ENCODE results near the gene MRAS. TPM values are rescaled to one million over a fixed set of nuclear protein-coding genes. Genes with fewer than 3 reads are reported as not detected.

Gene MRAS
- total and polyA plus RNA-seq, 2 experiments from 2014 or later, result 16.5 to 17.9 TPM

- Histone ChIP-seq H3K27ac (no peak overlapping the region), H3K4me1 (ENCODE audit: insufficient read depth) (peaks cover 6% of the 10 kb centered on the region), H2AFZ (no peak overlapping the region)
Measured at GRCh38 chr3:138326866-138327595, 21.3 kb upstream of the MRAS start.

GRCh38 chr3:138327831-138328230 lies 20.5 kb upstream of the MRAS start:
- H3K27ac ChIP-seq, result no peak overlapping the region
- H3K4me1 ChIP-seq (ENCODE audit: insufficient read depth), result peaks cover 6% of the 10 kb centered on the region
- no peak overlapping the region for H3K4me3 ChIP-seq
- no peaks in the 10 kb centered on the region for H3K9me2 ChIP-seq (replicated peaks; ENCODE audit: insufficient read depth)
- TF ChIP-seq CTCF (IDR thresholded peaks at IDR 0.05; ENCODE audit: poor library complexity) (no peak), EZH2 (IDR thresholded peaks at IDR 0.05; ENCODE audit: borderline replicate concordance) (no peak), EZH2phosphoT487 (IDR thresholded peaks at IDR 0.05; ENCODE audit: low read depth, severe bottlenecking, unreplicated experiment) (no peak)
- H3K27me3 ChIP-seq, result no peaks in the 10 kb centered on the region
- no peaks in the 10 kb centered on the region for H4K20me1 ChIP-seq (ENCODE audit: insufficient read depth, poor library complexity, severe bottlenecking)
- DNase-seq (ENCODE audit: low spot score), result no peak
- no peaks in the 10 kb centered on the region for H3K79me2 ChIP-seq
- H3K36me3 ChIP-seq (replicated peaks; ENCODE audit: insufficient read depth, low read depth), result no peaks in the 10 kb centered on the region
- no peaks in the 10 kb centered on the region for H3K9me3 ChIP-seq (ENCODE audit: low read depth)
- H3K4me2 ChIP-seq, result no peak overlapping the region
- WGBS (ENCODE audit: low lambda C conversion rate, missing lambda C conversion rate), result 70% methylated on average over 4 of the region's 4 CpGs
- H2AFZ ChIP-seq, result no peak overlapping the region

More at GRCh38 chr3:138326866-138327595, 21.3 kb upstream of the MRAS start:
- no peaks in the 10 kb centered on the region for H3K36me3 ChIP-seq (replicated peaks; ENCODE audit: insufficient read depth, low read depth)
- TF ChIP-seq CTCF (IDR thresholded peaks at IDR 0.05; ENCODE audit: poor library complexity) (no peak), EZH2phosphoT487 (IDR thresholded peaks at IDR 0.05; ENCODE audit: low read depth, severe bottlenecking, unreplicated experiment) (no peak), EZH2 (IDR thresholded peaks at IDR 0.05; ENCODE audit: borderline replicate concordance) (no peak)
- no peaks in the 10 kb centered on the region for H3K79me2 ChIP-seq
- H3K27me3 ChIP-seq, result no peaks in the 10 kb centered on the region
- H3K4me3 ChIP-seq, result no peak overlapping the region
- 89% methylated on average over 12 of the region's 12 CpGs for WGBS (ENCODE audit: low lambda C conversion rate, missing lambda C conversion rate)
- H3K9me2 ChIP-seq (replicated peaks; ENCODE audit: insufficient read depth), result no peaks in the 10 kb centered on the region
- no peaks in the 10 kb centered on the region for H4K20me1 ChIP-seq (ENCODE audit: insufficient read depth, poor library complexity, severe bottlenecking)
- no peak overlapping the region for H3K4me2 ChIP-seq
- DNase-seq (ENCODE audit: low spot score), result no peak
- H3K9me3 ChIP-seq (ENCODE audit: low read depth), result no peaks in the 10 kb centered on the region

GRCh38 chr3:138328341-138328740 lies 20.0 kb upstream of the MRAS start:
- Histone ChIP-seq H3K9me3 (ENCODE audit: low read depth) (no peaks in the 10 kb centered on the region), H3K27ac (no peak overlapping the region), H3K4me2 (peak overlapping the region; percentile 97), H3K9me2 (replicated peaks; ENCODE audit: insufficient read depth) (no peaks in the 10 kb centered on the region), H4K20me1 (ENCODE audit: insufficient read depth, poor library complexity, severe bottlenecking) (no peaks in the 10 kb centered on the region), H3K36me3 (replicated peaks; ENCODE audit: insufficient read depth, low read depth) (no peaks in the 10 kb centered on the region), H3K4me1 (ENCODE audit: insufficient read depth) (peaks cover 6% of the 10 kb centered on the region), H3K79me2 (no peaks in the 10 kb centered on the region), H3K4me3 (no peak overlapping the region), H3K27me3 (no peaks in the 10 kb centered on the region), H2AFZ (no peak overlapping the region)
- TF ChIP-seq EZH2 (IDR thresholded peaks at IDR 0.05; ENCODE audit: borderline replicate concordance), result no peak
- TF ChIP-seq CTCF (IDR thresholded peaks at IDR 0.05; ENCODE audit: poor library complexity), result peak; percentile 18
- peak; percentile 24 for DNase-seq (ENCODE audit: low spot score)
- 21% methylated on average over 2 of the region's 2 CpGs for WGBS (ENCODE audit: low lambda C conversion rate, missing lambda C conversion rate)
